ENCODE measurements around the gene RBM4. TPM values are rescaled to one million over a fixed set of nuclear protein-coding genes. Genes with fewer than 3 reads are reported as not detected.

Gene RBM4
- 164 TPM for total RNA-seq

GRCh38 chr11:66638177-66639065, at the start of gene RBM4:
RBM4 (plus strand) TSS chr11:66638703; CDS start chr11:66639712, 1,009 bp downstream.

DNA sequence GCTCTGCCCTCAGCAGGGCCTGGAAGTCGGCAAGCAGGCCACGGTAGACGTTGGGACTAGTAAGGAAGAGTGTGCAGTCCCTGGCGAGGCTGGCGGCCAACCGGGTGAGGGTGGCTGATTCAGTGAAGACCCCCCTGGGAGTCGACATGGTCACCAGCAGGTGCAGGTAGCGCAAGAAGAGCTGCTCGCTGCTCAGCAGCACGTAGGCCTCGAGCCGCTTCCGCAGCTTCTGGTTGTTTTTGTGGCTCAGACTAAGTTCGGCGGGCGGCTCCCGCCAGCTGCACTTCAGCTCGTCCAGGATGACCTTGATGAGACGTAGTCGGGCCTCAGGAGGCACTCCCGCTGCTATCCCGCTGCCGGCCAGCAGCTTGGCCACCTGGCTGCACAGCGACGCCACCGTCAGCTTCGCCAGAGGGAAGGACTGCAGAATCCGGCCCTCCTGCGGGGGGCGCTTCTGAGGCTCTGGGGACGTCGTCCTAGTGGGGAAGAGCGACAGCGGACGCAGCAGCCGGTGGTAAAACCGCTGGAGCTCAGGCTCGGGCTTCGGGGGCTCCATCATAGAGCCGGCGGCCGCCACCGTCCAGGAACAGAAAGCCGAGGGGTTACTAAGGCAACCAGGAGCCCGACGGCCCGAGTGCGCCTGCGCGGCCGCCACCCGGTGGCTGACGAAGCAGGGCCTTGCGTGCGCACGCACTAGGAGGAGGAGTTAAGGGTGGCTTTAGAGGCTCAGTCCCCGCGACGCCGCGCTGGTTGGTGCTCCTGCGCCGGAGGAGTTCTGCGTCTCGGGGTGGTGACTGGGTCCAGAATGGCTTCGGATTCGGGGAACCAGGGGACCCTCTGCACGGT, 45.8 kb upstream of the RBM4 start, which contains the start of the genes CCDC87 and CCS:
CCDC87 (minus strand) TSS at position 607 of the 846 bp plus-strand sequence; CDS start at position 559, 48 bp downstream.
CCS (plus strand) TSS at position 729 of the 846 bp plus-strand sequence; CDS start at position 806, 77 bp downstream.

GRCh38 chr11:66616379-66617154, 21.9 kb upstream of the RBM4 start, which contains the start of gene RBM14:
RBM14 (plus strand) TSS chr11:66616630; CDS start chr11:66616721, 91 bp downstream.

GRCh38 chr11:66677599-66678375, 39.3 kb downstream of the RBM4 start, which contains the start of gene RBM4B:
RBM4B (minus strand) TSS chr11:66677887; CDS start chr11:66677079, 808 bp downstream.

Small RNAs within 50 kb of the gene (small RNA-seq; reads per million reads assigned to genes)
- gene RNU4-39P (ENCODE audit: low replicate concordance): not detected

Other genes with a start within 250 kb of the RBM4 start
- gene NPAS4, start 217.7 kb upstream of the RBM4 start, total RNA-seq: 3.1 TPM
- gene MRPL11, start 199.9 kb upstream of the RBM4 start, total RNA-seq: 40.3 TPM
- 10.8 TPM for gene PELI3, start 171.8 kb upstream of the RBM4 start, total RNA-seq
- gene DPP3, start 158.3 kb upstream of the RBM4 start, total RNA-seq: 25.6 TPM
- 81.9 TPM for gene BBS1, start 128.1 kb upstream of the RBM4 start, total RNA-seq
- 12.3 TPM for gene ZDHHC24, start 92.7 kb upstream of the RBM4 start, total RNA-seq
- gene ACTN3, start 91.8 kb upstream of the RBM4 start, total RNA-seq: 37.8 TPM
- gene CTSF, start 70.1 kb upstream of the RBM4 start, total RNA-seq: 79.2 TPM
- 0.23 TPM for gene CCDC87, start 45.6 kb upstream of the RBM4 start, total RNA-seq
- 35.4 TPM for gene CCS, start 45.5 kb upstream of the RBM4 start, total RNA-seq
- 80.9 TPM for gene RBM14, start 22.1 kb upstream of the RBM4 start, total RNA-seq
- 40.8 TPM for gene RBM4B, start 39.2 kb downstream of the RBM4 start, total RNA-seq
- gene SPTBN2, start 90.5 kb downstream of the RBM4 start, total RNA-seq: 99.8 TPM
- gene RCE1, start 204.7 kb downstream of the RBM4 start, total RNA-seq: 22.7 TPM
- 23.4 TPM for gene LRFN4, start 218.4 kb downstream of the RBM4 start, total RNA-seq

Measured in metanephros (tissue), 2 donors.